Measurements from ENCODE around the gene PLXNA1. TPM values are rescaled to one million over a fixed set of nuclear protein-coding genes. Genes with fewer than 3 reads are reported as not detected.

PLXNA1 gene
- total RNA-seq, 1 experiment from 2014 or later: 30.3 TPM

DNA sequence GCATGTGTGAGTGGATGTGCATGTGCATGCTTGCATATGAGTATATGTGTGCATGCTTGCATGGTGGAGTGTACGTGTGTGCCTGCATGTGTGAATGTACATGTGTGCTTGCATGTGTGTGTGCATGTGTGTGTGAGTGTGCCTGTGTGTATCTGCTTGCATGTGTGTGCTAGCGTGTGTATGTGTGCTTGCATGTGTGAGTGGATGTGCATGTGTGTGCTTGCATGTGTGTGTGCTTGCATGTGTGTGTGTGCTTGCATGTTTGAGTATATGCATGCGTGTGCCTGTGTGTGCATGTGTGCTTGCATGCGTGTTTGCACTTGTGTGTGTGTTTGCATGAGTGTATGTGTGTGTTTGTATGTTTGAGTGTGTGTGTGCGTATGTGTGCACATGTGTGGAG lies 4.6 kb upstream of the PLXNA1 start:
- H3K4me3 ChIP-seq (replicated peaks in 1 of 2; ENCODE audit: low read depth in 1 of 2, low read length in 2 of 2): no peak overlapping the region
- no peak overlapping the region for H3K27ac ChIP-seq (ENCODE audit: low read depth, low read length)
- H3K27me3 ChIP-seq (ENCODE audit: insufficient read depth, low read length): no peaks in the 10 kb centered on the region
- peaks cover 2 to 13% of the 10 kb centered on the region in 2 experiments; a peak in 3 of 4 replicates for H3K4me1 ChIP-seq (ENCODE audit: control insufficient read depth in 1 of 2, insufficient read depth in 2 of 2, low read length in 2 of 2)
- ATAC-seq (no peak), DNase-seq (ENCODE audit: low read depth, low spot score) (no peak)
- POLR2A ChIA-PET: no interaction called here
- intact Hi-C loops (cut with micrococcal nuclease): no loop called here
- BruUV-seq (replicated peaks): no TSS peak
- H3K4me2 ChIP-seq (ENCODE audit: low read length): no peak overlapping the region
- RAD21 ChIA-PET (ENCODE audit: low non-redundant PET in 1 of 2, low total read pairs in 2 of 2, uncharacterized antibody in 2 of 2, unreplicated experiment in 2 of 2): no interaction called here
- peaks cover 7 to 11% of the 10 kb centered on the region in 2 experiments; a peak in 3 of 4 replicates for H3K9me3 ChIP-seq (ENCODE audit: control insufficient read depth in 1 of 2, insufficient read depth in 1 of 2, low read depth in 1 of 2, low read length in 2 of 2)
- no peak for TF ChIP-seq POLR2A (IDR thresholded peaks at IDR 0.05; ENCODE audit: borderline replicate concordance, extremely low read depth, insufficient read depth, insufficient read length)
- no peak for TF ChIP-seq YY1 (IDR thresholded peaks at IDR 0.05; ENCODE audit: extremely low read depth, insufficient replicate concordance, low read depth, low read length)
- TF ChIP-seq SP1 (IDR thresholded peaks at IDR 0.05; ENCODE audit: low read depth): no peak
- no peak for TF ChIP-seq EZH2 (IDR thresholded peaks at IDR 0.05)
- no peak for TF ChIP-seq SRF (IDR thresholded peaks at IDR 0.05; ENCODE audit: low read depth)
- TF ChIP-seq, protein P1, sequence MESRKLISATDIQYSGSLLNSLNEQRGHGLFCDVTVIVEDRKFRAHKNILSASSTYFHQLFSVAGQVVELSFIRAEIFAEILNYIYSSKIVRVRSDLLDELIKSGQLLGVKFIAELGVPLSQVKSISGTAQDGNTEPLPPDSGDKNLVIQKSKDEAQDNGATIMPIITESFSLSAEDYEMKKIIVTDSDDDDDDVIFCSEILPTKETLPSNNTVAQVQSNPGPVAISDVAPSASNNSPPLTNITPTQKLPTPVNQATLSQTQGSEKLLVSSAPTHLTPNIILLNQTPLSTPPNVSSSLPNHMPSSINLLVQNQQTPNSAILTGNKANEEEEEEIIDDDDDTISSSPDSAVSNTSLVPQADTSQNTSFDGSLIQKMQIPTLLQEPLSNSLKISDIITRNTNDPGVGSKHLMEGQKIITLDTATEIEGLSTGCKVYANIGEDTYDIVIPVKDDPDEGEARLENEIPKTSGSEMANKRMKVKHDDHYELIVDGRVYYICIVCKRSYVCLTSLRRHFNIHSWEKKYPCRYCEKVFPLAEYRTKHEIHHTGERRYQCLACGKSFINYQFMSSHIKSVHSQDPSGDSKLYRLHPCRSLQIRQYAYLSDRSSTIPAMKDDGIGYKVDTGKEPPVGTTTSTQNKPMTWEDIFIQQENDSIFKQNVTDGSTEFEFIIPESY (IDR thresholded peaks at IDR 0.05; ENCODE audit: extremely low read depth, insufficient replicate concordance, low read length): no peak
- TF ChIP-seq EGR1 (IDR thresholded peaks at IDR 0.05; ENCODE audit: low read depth): no peak
- TF ChIP-seq RAD21 (IDR thresholded peaks at IDR 0.05; ENCODE audit: low read depth): no peak
- no peak for TF ChIP-seq EZH2phosphoT487 (IDR thresholded peaks at IDR 0.05; ENCODE audit: borderline replicate concordance)
- TF ChIP-seq ELF1 (IDR thresholded peaks at IDR 0.05; ENCODE audit: borderline replicate concordance, low read depth): no peak
- TF ChIP-seq, protein P2, sequence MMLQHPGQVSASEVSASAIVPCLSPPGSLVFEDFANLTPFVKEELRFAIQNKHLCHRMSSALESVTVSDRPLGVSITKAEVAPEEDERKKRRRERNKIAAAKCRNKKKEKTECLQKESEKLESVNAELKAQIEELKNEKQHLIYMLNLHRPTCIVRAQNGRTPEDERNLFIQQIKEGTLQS (IDR thresholded peaks at IDR 0.05): no peak
- TF ChIP-seq, protein P3, sequence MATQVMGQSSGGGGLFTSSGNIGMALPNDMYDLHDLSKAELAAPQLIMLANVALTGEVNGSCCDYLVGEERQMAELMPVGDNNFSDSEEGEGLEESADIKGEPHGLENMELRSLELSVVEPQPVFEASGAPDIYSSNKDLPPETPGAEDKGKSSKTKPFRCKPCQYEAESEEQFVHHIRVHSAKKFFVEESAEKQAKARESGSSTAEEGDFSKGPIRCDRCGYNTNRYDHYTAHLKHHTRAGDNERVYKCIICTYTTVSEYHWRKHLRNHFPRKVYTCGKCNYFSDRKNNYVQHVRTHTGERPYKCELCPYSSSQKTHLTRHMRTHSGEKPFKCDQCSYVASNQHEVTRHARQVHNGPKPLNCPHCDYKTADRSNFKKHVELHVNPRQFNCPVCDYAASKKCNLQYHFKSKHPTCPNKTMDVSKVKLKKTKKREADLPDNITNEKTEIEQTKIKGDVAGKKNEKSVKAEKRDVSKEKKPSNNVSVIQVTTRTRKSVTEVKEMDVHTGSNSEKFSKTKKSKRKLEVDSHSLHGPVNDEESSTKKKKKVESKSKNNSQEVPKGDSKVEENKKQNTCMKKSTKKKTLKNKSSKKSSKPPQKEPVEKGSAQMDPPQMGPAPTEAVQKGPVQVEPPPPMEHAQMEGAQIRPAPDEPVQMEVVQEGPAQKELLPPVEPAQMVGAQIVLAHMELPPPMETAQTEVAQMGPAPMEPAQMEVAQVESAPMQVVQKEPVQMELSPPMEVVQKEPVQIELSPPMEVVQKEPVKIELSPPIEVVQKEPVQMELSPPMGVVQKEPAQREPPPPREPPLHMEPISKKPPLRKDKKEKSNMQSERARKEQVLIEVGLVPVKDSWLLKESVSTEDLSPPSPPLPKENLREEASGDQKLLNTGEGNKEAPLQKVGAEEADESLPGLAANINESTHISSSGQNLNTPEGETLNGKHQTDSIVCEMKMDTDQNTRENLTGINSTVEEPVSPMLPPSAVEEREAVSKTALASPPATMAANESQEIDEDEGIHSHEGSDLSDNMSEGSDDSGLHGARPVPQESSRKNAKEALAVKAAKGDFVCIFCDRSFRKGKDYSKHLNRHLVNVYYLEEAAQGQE (IDR thresholded peaks at IDR 0.05; ENCODE audit: low read depth): no peak
- no peak for TF ChIP-seq TCF7L2 (IDR thresholded peaks at IDR 0.05; ENCODE audit: borderline replicate concordance, extremely low read depth, insufficient read depth, insufficient read length)
- TF ChIP-seq ZNF274 (IDR thresholded peaks at IDR 0.05; ENCODE audit: low read depth, low read length): no peak
- TF ChIP-seq, protein P4, sequence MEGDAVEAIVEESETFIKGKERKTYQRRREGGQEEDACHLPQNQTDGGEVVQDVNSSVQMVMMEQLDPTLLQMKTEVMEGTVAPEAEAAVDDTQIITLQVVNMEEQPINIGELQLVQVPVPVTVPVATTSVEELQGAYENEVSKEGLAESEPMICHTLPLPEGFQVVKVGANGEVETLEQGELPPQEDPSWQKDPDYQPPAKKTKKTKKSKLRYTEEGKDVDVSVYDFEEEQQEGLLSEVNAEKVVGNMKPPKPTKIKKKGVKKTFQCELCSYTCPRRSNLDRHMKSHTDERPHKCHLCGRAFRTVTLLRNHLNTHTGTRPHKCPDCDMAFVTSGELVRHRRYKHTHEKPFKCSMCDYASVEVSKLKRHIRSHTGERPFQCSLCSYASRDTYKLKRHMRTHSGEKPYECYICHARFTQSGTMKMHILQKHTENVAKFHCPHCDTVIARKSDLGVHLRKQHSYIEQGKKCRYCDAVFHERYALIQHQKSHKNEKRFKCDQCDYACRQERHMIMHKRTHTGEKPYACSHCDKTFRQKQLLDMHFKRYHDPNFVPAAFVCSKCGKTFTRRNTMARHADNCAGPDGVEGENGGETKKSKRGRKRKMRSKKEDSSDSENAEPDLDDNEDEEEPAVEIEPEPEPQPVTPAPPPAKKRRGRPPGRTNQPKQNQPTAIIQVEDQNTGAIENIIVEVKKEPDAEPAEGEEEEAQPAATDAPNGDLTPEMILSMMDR (IDR thresholded peaks at IDR 0.05 in 2 of 3, conservative IDR thresholded peaks at IDR 0.05 in 1 of 3; ENCODE audit: borderline replicate concordance in 1 of 3, insufficient read depth in 1 of 3, low read depth in 2 of 3, low read length in 2 of 3): no peak
- TF ChIP-seq CBX3 (IDR thresholded peaks at IDR 0.05; ENCODE audit: low read depth): no peak
- TF ChIP-seq CEBPB (IDR thresholded peaks at IDR 0.05; ENCODE audit: low read depth): no peak
- no peak for TF ChIP-seq POLR2AphosphoS5 (IDR thresholded peaks at IDR 0.05; ENCODE audit: low read depth, low read length)
- H3K9me2 ChIP-seq (ENCODE audit: insufficient read depth): no peaks in the 10 kb centered on the region
- H4K20me1 ChIP-seq (ENCODE audit: insufficient read depth): no peaks in the 10 kb centered on the region
- H3K9ac ChIP-seq (ENCODE audit: low read length): no peak overlapping the region
- no peaks in the 10 kb centered on the region for H3K36me3 ChIP-seq (ENCODE audit: control insufficient read depth in 1 of 2, insufficient read depth in 2 of 2, low read length in 2 of 2)
- H3K79me2 ChIP-seq (ENCODE audit: insufficient read depth, low read length): no peaks in the 10 kb centered on the region
- CTCF ChIA-PET: no interaction called here
- no peak overlapping the region for H2AFZ ChIP-seq (ENCODE audit: low read depth, low read length, poor library complexity, severe bottlenecking)
